PC-3 (cell line): ENCODE data around the gene TXNDC11.

Source experiments
- EZH2 ChIP-seq: fragments of 300-600 bp; sonication (generic); IDR thresholded peaks from one replicate; pipeline ENCODE4 v1.6.1; 2017; ENCODE audit warnings: antibody characterized with exemption, mild to moderate bottlenecking, low read length; ENCODE audit not compliant: unreplicated experiment
- EZH2phosphoT487 ChIP-seq: fragments of 300-600 bp; sonication (generic); IDR thresholded peaks from 2 replicates; pipeline ENCODE4 v1.6.1; 2018; ENCODE audit warnings: mild to moderate bottlenecking, antibody characterized with exemption, low read length, borderline replicate concordance
- TF ChIP-seq, protein P1 (sequence below): fragments of 300-600 bp; sonication (generic); conservative IDR thresholded peaks from 2 replicates; pipeline ENCODE4 v1.5.1; 2017; ENCODE audit warnings: antibody characterized with exemption, low read depth, mild to moderate bottlenecking, low read length

DNA sequence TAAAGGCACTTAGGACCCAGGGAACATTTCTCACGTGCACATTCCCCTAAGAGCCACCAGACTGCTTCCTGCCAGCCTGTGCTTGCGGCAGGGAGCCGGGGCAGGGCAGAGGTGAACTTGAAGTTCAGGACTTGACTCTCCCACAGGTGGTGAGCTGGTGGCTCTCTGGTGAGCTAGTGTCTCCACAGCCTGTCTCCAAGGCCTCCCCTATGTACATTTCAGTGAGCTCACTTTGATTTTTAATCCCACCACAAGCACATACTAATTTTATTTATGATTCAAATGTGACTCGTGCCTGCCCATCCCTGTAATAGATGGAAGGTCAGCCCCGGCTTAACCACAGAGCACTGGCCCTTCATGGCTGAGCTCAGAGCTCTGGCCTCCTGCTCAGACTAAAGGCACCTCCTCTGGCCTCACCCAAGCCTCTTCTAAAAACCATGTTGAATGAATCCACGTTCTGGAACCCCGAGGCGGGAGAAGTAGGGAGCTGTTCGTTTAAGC, 65.2 kb downstream of the TXNDC11 start:
- TF ChIP-seq, protein P1, sequence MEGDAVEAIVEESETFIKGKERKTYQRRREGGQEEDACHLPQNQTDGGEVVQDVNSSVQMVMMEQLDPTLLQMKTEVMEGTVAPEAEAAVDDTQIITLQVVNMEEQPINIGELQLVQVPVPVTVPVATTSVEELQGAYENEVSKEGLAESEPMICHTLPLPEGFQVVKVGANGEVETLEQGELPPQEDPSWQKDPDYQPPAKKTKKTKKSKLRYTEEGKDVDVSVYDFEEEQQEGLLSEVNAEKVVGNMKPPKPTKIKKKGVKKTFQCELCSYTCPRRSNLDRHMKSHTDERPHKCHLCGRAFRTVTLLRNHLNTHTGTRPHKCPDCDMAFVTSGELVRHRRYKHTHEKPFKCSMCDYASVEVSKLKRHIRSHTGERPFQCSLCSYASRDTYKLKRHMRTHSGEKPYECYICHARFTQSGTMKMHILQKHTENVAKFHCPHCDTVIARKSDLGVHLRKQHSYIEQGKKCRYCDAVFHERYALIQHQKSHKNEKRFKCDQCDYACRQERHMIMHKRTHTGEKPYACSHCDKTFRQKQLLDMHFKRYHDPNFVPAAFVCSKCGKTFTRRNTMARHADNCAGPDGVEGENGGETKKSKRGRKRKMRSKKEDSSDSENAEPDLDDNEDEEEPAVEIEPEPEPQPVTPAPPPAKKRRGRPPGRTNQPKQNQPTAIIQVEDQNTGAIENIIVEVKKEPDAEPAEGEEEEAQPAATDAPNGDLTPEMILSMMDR = no peak
- TF ChIP-seq EZH2 = no peak
- no peak for TF ChIP-seq EZH2phosphoT487
